RWPE1 (cell line): ENCODE measurements around the gene DCANP1.

ENCODE experiments used
- CTCF ChIA-PET: fragments of 350-600 bp; sonication (Branson Sonifier 250); formaldehyde crosslinking; extraction: SDS; loops from one replicate; lab custom pipeline; 2021; lab: Yijun Ruan, JAX
- POLR2A ChIA-PET: fragments of 400-600 bp; formaldehyde crosslinking; extraction: SDS; loops from one replicate; lab custom pipeline; 2020; ENCODE audit warnings: antibody characterized with exemption; ENCODE audit not compliant: low non-redundant PET; lab: Yijun Ruan, JAX
- DNase-seq: peaks from one replicate; pipeline ENCODE4 v3.0.0; 2012; ENCODE audit warnings: low spot score
- H3K27ac ChIP-seq: fragments of 450-650 bp; 2 replicates; pipeline ENCODE4 v1.5.1; 2017
- TF ChIP-seq, protein P1 (sequence below): fragments of 450-650 bp; conservative IDR thresholded peaks from 2 replicates; pipeline ENCODE4 v1.5.1; 2017; ENCODE audit warnings: low read depth, mild to moderate bottlenecking

The DCANP1 gene

DNA sequence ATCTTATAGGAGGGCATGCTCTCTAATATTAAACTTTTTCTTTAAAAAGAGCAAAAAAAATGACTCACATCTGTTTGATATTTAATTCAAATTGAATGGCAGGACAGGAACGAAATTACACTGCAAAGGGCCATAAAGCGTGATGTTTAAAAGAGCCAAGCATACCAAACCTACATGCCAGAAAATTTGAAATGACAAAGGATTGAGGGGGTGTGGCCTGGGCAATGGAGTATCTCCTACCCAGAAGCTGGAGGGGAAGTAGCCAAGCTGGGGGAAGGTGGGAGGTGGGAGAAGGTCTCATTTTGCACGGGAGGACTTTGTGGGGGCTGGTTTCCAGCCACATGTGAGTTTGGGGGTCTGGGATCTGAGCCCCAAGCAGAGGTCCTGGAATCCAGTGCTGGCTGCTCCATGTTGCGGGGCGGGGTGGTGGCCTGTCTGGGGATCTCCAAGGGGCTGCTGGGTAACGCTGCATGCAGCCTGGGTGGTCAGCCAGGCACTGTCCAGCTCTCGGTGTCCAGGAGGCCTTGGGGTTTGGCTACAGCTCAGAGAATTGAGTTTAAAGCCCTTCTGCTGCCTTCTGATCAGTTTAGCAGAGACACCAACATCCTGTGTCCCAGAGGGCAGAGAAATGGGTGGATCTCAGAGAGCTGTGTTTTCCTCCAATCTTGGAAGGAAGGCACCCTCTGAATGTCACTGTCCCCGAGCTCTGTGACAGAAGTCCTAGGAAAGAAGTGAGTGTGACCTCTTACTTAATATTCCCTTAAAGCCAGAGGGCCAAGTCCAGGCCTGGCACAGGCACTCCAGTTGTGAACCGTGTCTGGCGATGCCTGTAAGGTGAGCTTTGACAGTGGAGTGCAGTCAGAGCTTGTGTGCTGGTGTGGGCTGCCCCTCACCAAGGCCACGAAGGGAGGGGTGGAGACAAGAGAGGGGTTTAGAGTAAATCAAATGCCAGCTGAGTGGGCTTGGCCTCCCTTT is 7.6 kb downstream of the DCANP1 start:
- CTCF ChIA-PET = interaction anchor here (0.6 to 2.6 kb wide), 5 partner anchors 9 to 265 kb away, joined by 3 to 8 read pairs (median 4); no protein-coding TSS in a partner anchor
- POLR2A ChIA-PET = interaction anchor here (0.8 kb wide), 1 partner anchor 1784 kb away, joined by 3 read pairs; no protein-coding TSS in a partner anchor
- H3K27ac ChIP-seq = no peak overlapping the region

DNA sequence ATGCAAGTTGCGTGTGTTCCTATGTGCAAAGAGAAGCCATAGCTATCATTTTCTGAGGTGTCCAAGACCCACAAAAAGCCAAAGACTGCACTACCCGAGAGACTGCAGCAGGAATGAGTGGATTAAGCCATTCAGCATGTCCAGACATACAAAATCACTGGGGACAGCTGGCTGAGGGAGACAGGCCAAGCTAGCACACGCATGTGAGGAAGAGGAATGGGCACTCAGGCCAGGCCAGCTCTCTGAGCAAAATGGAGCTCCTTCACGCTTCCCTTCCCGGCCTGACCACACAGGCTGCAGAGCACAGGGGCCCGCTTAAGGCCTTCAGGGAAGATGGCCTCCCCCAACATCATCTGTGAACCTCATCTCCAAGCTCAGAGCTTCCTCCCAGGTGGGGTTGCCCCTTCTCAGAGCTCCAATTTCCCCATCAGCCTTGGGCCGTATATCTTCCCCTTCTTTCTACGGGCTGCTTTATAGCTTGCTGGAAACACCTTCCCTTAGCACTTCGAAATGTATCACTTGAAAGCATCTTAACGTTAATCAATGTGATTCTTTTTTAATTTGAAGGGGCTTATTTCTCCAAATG is 8.4 kb downstream of the DCANP1 start:
- TF ChIP-seq, protein P1, sequence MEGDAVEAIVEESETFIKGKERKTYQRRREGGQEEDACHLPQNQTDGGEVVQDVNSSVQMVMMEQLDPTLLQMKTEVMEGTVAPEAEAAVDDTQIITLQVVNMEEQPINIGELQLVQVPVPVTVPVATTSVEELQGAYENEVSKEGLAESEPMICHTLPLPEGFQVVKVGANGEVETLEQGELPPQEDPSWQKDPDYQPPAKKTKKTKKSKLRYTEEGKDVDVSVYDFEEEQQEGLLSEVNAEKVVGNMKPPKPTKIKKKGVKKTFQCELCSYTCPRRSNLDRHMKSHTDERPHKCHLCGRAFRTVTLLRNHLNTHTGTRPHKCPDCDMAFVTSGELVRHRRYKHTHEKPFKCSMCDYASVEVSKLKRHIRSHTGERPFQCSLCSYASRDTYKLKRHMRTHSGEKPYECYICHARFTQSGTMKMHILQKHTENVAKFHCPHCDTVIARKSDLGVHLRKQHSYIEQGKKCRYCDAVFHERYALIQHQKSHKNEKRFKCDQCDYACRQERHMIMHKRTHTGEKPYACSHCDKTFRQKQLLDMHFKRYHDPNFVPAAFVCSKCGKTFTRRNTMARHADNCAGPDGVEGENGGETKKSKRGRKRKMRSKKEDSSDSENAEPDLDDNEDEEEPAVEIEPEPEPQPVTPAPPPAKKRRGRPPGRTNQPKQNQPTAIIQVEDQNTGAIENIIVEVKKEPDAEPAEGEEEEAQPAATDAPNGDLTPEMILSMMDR = no peak
- ChIA-PET CTCF (interaction anchor here (0.6 to 2.6 kb wide), 3 partner anchors 9 to 19 kb away, joined by 3 to 8 read pairs (median 3); no protein-coding TSS in a partner anchor), POLR2A (no interaction called here)
- peak overlapping the region; percentile 30; the same call in 1 of the 2 replicates for H3K27ac ChIP-seq
- no peak for DNase-seq

More for the DNA sequence above, 7.6 kb downstream of the DCANP1 start:
- DNase-seq = no peak
- TF ChIP-seq, protein P1 = no peak

DNA sequence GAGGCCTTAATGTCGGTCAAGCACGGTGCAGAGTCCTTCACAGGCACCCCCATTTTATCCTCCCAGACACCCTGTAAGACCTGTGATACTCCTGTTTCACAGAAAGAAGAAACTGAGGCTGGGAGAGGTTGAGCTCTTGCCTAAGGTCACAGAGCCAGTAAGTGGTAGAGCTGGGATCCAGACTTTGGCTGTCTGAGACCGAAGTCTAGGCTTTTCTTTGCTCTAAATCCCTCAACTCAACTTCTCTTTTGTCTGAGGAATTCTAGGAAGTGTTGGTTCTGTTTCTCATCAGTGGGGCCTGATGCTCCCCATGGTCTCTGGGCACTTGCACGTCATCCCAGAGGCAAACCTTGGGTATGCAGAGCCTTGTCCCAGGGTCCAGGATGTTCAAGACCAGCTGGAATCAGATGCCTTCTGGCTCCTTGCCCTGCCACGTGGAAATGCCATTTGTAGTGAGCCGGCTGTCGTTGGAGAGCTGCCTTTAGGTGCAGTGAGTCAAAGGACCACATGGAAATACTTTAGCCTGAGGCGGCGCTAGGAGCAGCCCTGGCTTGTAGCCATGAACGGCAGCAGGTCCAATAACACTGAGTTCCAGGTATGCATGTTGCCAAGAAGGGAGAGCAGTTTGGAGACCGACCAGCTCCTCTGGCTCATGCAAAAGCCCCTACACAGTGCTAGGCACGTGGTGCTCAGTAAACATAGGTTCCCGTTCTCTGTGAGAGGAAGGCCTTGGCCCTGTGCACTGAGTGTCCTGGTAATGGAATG is 9.2 kb downstream of the DCANP1 start:
- DNase-seq = peak; percentile 73
- POLR2A ChIA-PET = no interaction called here
- TF ChIP-seq, protein P1 = no peak
- peak overlapping the region; percentile 30; the same call in 1 of the 2 replicates for H3K27ac ChIP-seq
- CTCF ChIA-PET = interaction anchor here (0.6 to 2.6 kb wide), 4 partner anchors 10 to 114 kb away, joined by 3 to 8 read pairs (median 3); no protein-coding TSS in a partner anchor

DNA sequence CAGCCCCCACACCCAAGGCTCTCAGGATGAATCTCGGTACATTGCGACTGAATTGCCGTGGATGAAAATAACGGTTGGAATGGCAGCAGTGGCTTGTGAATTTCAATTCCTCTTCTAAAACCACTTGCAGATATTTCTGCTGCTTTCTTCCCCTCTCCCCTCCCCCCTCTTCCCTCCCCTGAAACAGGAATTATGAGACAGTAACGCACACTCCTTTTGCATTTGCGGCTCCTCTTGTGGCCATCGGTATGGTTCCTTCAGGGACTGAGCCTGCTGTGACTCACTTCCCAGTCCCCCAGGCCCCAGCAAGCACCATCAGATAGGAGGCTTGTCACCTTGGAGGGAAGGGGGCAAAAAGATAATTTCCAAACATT is 9.7 kb downstream of the DCANP1 start:
- DNase-seq = no peak
- TF ChIP-seq, protein P1 = no peak
- CTCF ChIA-PET = interaction anchor here (0.7 to 2.6 kb wide), 3 partner anchors 20 to 115 kb away, joined by 3 to 8 read pairs (median 3); no protein-coding TSS in a partner anchor
- H3K27ac ChIP-seq = peak overlapping the region; percentile 30; the same call in 1 of the 2 replicates
- POLR2A ChIA-PET = no interaction called here

DNA sequence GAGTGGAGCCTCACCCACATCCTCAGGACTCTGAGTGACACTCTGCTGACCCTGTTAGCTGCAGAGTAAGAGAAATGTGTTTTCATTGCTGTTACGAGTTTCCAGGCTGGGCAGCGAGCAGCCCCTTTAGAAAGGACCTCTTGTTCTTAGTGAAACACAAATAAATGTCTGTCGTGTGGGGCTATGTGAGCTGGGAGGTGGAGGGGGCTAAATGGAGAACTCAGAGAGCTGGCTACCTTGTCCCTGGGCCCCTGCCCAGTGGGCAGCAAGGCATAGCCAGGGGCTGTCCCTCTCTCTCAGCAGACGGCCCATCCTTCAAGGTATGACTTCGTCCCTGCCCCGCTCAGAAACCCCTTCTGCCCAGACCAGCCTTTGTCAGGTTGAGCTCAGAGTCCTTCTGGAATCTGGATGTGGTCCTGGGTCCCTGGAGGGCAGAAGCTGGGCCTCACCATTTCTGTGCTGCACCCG is 10.2 kb downstream of the DCANP1 start:
- POLR2A ChIA-PET = no interaction called here
- TF ChIP-seq, protein P1 = no peak
- DNase-seq = no peak
- no peak overlapping the region for H3K27ac ChIP-seq
- CTCF ChIA-PET = interaction anchor here (0.7 kb wide), 1 partner anchor 21 kb away, joined by 3 read pairs; no protein-coding TSS in a partner anchor
